GM21515 (cell line): ENCODE results near the gene HDAC8.
"Not testable (repeated sequence)": the region's sequence is repeated elsewhere in the genome, so short reads cannot be mapped to it uniquely, and the experiment has no call there.

ENCODE experiments used
- ATAC-seq: cut with Tn5 transposase; IDR thresholded peaks from one replicate; pipeline ENCODE4 v1.9.1; 2021; ENCODE audit not compliant: unreplicated experiment

HDAC8 gene

DNA sequence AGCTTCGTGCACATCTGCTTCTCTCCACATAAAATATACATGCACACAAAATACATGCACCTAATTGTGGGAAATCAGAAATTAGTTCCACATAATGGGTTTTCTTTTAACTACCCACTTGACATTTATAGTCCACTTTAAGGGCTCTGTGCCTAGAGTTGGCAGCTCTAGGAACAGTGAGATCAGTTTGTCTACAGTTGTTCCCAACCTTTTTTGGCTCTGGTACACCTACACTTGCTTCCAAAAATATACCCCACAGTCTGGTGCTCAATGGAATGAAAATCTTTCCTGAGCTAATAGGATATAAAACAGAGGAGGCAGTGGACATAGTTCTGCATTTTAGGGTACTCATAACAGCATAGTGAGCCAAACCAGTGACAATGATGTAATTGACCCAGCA is 36.1 kb downstream of the HDAC8 start:
- no peak for ATAC-seq

DNA sequence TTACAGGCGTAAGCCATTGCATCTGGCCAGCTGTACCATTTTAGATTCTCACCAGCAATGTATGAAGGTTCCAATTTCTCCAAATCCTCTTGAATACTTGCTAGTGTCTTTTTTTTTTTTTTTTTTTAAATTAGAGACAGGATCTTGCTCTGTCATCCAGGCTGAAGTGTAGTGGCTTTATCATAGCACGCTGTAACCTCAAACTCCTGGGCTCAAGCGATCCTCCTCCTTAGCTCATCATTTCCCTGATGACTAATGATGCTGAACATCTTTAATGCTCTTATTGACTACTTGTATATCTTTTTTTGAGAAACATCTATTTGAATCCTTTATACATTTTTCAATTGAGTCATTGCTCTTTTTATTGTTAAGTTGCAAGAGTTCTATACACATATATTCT is 40.3 kb downstream of the HDAC8 start:
- ATAC-seq, result no peak

DNA sequence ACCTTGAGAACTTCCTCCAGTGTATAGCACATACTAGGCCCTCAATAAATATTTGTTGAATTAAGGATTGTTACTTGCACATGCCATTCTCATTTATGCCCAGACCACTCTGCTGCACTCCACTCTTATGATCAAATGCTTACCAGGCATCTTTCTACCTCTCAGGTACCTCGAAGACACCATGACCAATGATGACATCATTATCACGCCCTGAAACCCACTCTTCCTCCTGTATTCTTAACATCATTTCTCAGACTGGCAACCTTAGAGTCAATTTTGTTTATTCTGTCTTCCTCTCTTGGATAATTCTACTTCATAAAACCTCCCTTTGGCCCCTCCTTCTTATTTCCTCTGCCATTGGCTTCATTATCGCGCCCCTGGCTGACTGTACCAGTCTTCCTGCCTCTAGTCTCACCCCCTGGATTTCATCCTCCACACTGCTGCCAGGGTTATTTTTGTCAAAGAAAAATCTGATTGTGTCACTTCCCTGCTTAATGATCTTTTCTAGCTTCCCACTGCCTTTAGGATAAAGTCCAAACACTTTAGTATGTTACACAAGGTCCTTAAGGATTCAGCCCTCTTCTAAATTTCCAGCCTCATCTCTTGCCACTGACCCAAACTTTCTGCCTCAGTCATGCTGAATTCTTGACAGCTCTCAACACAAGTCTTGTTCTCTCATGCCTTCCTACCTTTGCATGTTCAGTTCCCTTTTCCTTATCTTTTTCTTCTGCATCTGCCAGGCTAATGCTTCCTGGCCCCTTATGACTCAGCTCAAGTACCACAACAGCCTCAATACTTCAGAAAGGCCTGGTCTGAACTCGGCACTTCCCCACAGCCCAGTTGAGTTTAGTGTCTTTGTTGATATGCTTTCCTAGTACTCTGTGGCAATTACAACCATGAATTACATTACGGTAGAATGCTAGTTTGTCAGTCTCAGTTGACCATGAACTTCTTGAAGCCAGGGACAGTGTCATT is 45.8 kb downstream of the HDAC8 start:
- no peak for ATAC-seq

DNA sequence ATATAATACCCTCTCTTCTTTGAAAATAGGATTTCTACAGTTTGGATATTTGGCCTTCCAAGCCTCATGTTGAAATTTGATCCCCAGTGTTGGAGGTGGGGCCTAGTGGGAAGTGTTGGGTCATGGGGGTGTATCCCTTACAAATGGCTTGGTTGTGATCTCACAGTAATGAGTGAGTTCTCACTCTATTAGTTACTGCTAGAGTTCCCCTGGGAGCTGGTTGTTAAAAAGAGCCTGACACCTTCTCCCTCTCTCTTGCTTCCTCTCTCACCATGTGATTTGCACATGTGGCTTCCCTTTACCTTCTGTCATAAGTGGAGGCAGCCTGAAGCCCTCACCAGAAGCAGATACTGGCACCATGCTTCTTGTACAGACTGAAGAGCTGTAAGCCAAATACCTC is 73.9 kb downstream of the HDAC8 start:
- ATAC-seq, result no peak

DNA sequence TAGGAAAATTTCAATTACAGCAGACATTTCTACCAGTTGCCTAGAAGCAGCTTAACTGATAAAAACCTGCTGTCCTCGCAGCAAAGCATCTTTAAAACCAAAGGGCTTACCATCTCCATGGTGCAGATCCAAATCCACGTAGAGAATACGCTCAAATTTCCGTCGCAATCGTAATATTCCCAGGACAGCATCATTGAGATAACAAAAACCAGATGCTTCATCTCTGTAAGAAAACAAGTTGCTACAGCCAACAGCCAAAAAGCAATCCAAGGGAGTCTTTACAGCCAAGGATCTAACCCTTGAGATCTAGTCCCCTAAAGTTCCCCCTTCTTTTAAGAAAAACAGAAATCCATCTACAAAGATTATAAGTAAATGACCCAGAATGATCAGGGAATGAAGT is 77.6 kb downstream of the HDAC8 start:
- ATAC-seq, result no peak

DNA sequence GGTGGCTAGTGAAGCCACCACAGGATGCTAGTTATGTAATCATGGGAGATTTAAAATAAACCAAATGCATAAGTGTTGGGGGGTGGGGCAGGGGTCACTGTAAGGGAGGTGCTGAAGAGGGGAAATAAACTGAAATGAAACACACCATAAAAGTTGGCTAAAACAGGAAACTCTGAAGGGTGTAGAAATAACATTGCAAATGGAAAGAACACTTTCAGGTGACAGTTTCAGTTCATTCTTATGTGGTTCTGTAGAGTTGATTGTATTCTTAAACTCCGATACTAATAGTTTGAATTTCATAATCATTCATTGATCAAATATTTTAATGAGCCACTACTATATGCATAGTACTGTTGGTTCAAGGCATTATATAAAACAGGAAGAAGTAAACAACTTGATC is 80.1 kb downstream of the HDAC8 start:
- no peak for ATAC-seq

DNA sequence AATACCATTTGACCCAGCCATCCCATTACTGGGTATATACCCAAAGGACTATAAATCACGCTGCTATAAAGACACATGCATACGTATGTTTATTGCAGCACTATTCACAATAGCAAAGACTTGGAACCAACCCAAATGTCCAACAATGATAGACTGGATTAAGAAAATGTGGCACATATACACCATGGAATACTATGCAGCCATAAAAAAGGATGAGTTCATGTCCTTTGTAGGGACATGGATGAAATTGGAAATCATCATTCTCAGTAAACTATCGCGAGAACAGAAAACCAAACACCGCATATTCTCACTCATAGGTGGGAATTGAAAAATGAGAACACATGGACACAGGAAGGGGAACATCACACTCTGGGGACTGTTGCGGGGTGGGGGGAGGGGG is 82.4 kb downstream of the HDAC8 start:
- not testable (repeated sequence) for ATAC-seq

DNA sequence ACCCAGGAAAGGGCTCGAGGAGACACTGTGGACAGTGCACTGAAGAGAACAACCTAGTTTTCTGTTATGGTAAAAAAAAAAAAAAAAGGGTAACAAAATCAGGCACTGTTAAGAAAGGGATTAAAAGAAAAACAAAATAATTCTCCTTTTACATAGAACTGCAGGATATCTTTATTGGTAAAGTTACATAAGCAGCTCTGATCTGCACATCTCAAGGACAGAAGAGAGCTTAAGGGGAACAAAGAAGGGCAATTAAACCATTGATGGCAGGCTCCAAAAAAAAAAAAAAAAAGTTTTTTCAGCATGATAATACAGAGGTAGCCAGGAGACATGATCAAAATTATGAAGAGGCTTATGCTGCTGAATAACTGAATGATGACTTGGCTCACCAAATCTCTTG is 85.0 kb downstream of the HDAC8 start:
- ATAC-seq, result no peak

DNA sequence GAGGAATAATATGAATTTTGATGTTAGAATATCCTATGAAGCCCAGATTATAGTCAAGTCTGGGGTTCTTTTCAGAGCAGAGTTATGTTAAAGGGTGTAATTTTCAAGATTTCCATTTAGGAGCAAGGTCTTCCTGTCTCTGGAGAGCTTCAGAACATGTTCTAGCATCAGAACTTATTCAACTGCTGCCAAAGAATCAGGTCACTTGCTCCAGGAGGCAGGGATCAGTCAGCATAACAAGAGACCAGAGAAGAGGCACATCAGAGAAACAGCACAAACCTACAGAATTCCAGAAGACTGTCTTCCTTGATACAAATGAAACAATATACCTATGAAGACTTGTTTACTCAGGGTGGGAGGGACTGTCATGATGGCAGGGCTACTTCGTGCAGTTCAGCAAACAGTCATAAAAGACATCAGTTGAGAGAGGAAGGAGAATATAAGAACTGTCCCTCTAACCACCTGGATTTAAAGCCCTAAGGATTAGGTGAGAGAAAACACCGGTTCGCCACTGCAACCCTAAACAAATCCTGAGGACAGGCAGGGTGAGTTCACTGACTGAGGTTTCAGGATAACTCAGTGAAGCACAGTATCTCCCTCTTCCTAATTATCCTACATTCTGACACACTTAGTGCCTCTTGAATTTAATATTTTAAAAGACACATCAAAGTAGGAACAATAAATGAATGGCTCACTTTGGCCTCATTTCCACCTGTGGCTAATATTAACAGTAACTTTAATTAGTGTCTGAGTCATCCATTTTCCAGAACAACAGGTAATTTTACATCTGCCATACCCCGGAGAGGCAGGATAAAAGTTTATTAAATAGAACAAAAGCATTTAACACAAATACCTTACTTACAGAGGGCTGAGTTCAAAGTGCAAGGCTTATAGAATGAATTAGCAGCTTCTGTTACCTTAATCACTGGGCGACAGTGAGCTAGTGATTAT is 93.0 kb downstream of the HDAC8 start:
- no peak for ATAC-seq

DNA sequence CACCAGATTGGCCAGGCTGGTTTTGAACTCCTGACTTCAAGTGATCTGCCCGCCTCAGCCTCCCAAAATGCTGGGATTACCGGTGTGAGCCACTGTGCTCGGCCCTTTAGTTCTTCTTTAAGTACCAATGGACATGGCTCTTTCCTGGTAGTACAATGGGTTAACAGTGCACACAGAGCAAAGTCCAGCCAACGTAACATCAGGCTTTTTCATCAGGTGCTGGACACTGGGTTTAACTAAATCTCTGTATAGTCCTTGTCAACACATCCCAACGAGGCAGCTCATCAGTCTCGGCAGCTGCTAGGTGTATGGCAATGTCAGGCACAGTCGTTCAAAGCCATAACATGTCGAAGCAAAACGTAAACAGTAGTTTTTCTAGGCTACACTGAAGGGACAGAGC is 93.8 kb downstream of the HDAC8 start:
- no peak for ATAC-seq

DNA sequence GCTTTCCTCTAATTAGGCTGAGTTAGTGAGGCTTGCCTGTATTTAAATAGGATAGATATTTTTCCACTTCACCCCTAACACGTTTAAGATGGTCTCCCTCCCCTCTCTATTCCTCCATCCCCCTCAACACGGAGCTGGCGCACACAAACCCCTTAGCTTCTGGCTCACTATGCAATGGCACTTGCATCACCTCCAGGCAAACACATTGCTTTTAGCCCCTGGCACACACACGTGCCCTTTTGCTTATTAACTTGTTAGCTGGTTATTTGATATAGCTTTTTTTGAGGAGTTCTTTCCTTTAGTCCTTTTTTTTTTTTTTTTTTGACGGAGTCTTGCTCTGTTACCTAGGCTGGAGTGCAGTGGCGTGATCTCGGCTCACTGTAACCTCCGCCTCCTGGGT is 94.3 kb downstream of the HDAC8 start:
- no peak for ATAC-seq

DNA sequence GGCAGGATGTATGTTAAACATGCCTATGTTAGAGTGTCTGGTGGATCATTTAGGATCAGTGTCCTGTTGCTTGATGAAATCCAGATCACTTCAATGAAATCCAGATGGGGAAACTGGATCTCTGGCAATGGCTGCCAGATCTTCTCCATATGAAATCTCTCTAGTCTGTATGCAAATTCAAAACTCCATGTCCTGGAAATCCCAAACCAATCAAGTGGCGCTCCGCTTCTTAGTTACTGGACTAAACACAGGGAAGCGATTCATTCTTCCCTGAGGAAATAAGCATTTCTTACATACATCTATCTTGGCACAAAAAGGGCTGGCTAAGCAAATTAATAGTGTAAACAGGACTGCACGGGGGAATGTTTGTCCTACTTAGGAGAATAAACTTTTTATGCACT is 94.9 kb downstream of the HDAC8 start:
- ATAC-seq, result no peak

DNA sequence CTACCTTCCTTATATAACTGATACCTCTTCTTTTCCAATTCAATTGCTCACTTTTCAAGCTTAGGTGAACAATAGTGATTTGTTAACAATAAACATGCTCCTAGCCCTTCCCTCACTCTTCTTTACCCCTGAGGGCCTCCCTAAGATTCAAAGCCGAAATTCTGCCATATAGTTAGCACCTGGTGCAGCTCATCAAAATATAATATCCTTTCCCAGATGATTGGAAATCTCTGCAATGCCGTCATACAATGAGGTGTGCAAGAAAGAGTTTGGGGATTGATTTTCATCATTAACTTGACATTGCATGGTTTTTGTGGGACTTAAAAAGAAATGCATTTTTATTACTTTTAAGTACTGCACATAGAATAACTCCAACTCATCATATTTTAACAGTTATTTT is 95.3 kb downstream of the HDAC8 start:
- ATAC-seq, result no peak

DNA sequence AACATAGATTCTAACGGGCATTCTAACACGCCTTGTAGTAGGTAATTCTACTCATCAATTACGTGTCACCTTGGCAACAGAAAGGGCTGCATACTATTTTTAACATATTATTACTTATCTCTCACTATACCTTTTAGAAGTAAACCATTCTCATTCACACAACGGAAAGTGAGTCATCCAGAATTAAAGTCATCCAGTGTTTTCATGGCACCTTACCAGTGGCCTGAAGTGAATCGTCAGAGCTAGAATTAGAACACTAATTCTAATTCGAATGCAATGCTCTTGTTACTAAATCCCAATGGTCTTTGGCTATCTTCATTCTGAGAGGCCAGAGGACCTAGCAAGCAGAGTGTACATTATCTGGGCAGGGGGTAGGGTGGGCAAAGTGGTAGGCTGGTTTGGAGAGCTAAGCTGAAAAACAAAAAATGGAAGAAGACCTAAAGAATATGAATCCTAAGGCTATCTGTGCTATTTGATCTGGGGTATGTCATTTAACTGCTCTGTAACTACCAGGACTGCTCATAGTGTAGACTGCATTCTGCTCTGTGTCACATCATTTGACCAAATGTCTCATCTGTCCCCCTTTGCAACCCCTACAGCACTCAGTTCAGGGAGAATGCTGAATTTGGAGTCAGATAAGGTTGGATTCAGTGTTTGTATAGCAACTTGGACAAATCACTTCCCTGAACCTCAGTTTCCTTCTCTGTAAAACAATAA is 96.5 kb downstream of the HDAC8 start:
- ATAC-seq, result no peak

DNA sequence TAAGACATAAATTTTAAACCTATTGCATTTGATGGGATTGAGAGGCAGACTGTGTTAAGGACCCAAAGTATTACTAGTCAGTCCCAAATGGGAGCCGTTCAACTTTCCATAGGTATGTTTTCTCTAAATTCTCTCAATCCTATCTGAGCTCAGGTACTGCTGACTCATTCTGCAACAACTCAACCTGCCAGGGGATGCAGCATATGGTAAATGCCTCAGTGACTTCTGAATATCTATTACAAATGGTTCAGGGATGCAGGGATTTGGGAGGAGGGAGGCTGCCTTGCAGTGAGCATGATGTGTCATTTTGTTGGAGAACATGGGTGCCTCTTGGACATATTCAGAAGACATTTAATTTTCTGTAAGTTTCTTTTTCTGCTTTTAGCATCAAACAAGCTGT is 97.3 kb downstream of the HDAC8 start:
- ATAC-seq, result no peak

DNA sequence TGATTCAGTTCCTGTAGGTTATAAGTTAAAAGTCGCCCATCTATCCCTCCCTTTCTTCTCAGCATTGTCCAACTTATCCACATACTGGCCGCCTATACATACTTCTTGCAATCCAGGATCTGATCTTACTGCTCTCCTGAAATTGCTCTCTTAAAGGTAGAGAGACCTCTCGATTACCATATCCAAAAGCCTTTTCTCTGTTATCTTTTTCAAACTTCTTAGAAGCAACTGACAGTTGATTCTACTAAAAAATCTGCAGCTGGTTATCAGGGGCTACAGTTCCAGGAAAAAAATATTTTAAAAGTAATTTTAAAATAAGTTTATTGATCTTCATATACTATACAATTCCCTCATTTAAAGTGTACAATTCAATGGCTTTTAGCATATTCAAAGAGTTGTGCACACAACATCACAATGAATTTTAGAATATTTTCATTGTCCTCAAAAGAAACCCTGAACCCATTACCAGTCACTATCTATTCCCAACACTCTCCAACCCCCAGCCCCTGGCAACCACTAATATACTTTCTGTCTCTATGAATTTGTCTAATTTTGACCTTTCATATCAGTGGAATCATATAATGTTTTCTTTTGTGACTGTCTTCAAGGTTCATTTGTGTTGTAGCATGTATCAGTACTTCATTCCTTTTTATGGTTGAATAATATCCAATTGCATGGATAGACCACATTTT is 102.0 kb downstream of the HDAC8 start:
- ATAC-seq, result no peak

DNA sequence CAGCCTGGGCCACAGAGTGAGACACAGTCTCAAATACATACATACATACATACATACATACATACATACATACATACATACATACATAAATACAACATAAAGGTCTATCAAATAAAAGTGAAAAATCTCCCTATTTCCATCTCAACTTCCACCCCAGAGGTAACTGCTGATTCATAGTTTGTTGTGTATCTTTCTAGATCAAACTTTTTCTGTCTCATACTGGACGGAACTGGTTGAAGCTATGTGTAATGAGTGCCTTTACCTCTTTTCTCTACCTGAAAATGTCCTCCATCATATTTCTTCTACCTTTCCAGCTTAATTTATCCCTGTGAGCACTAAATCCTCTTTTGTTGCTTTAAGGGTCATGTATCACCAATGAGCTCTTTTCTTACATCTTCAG is 102.5 kb downstream of the HDAC8 start:
- ATAC-seq, result no peak

DNA sequence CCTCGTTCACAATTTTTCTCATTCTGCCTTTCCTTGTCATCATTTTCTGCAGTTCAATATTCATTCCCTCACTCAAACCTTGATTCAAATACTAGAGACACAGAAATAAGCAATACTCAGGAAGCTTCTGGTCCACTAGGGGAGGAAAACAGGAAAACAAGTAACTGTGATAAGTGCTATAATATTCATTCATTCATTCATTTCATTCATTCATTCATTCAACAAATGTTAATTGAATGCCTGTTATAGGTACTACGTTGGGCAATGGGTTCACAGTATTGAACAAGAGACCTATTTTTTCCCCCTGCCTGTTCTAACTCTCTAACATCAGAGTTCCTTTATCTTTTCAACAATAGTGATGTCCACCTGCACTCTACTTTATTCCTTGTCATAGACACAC is 104.0 kb downstream of the HDAC8 start:
- ATAC-seq, result no peak

DNA sequence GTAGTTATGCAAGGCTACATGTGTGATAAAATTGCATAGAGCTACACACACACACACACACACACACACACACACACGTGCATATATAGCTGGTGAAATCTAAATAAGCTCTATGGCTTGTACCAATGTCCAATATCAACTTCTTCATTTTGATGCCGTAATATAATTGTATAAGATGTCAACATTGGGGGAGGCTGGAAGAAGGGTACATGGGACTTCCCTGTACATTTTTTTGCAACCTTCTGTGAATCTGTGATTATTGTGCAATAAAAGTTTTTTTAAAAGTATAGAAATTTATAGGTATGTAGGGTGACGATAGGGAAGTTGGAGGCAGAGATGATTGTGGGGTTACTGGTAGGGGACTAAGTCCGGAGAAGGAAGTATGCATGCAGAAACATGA is 105.5 kb downstream of the HDAC8 start:
- ATAC-seq, result no peak

DNA sequence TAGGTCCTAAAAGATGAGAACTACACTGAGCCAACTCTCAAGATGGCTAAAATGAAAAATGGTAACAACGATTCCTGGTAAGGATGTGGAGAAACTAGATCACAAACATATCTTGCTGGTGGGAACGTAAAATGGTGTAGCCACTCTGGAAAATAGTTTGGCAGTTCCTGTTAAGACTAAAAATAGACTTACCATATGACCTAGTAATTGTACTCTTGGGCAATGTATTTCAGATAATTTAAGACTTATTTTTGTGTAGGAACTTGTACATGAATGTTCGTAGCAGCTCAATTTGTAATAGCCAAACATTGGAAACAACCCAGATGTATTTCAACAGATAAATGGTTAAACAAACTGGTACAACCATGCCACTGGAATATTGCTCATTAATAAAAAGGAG is 106.2 kb downstream of the HDAC8 start:
- ATAC-seq, result no peak

DNA sequence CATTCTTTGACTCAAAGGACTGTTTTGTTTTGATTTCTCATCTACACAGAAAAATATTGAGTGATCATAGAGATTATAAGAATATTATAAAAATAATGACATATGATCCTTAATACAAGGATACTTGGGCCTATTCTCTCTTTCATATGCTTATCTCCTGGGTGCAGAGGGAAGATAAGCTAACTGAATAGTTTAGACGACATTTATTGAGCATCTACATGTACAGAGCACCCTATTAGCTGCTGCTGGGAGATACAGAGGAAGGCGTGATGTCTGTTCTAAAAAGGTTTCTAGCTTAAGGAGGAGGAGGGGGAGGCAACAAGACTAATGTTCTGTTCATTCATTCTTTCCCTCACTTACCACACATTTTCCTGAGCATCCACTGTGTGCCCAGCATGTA is 106.8 kb downstream of the HDAC8 start:
- ATAC-seq, result no peak
